Stimulated activated CD4-positive, alpha-beta T cell treated with anti-CD3 and anti-CD28 coated beads, Interleukin-12 subunit alpha, Interleukin-12 subunit beta, amount 100 ng/mL, for 48 hours (primary cell): ENCODE results near the gene GDPGP1.
"Not testable (repeated sequence)": the region's sequence is repeated elsewhere in the genome, so short reads cannot be mapped to it uniquely, and the experiment has no call there.

Experiments used
- DNase-seq, 3 donors: peaks; one replicate each; pipeline ENCODE4 v3.0.0-alpha.2; 2020; ENCODE audit warnings: low read depth in 2 of 3, low spot score in 1 of 3

Gene GDPGP1, protein sequence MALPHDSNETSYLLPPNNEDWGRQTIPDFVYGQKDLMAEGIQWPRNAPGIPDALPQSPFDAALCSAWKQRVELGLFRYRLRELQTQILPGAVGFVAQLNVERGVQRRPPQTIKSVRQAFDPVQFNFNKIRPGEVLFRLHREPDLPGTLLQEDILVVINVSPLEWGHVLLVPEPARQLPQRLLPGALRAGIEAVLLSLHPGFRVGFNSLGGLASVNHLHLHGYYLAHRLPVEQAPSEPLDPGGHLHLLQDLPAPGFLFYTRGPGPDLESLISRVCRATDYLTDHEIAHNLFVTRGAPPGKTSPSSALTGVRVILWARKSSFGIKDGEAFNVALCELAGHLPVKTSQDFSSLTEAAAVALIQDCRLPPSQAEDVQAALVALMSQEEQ

DNA sequence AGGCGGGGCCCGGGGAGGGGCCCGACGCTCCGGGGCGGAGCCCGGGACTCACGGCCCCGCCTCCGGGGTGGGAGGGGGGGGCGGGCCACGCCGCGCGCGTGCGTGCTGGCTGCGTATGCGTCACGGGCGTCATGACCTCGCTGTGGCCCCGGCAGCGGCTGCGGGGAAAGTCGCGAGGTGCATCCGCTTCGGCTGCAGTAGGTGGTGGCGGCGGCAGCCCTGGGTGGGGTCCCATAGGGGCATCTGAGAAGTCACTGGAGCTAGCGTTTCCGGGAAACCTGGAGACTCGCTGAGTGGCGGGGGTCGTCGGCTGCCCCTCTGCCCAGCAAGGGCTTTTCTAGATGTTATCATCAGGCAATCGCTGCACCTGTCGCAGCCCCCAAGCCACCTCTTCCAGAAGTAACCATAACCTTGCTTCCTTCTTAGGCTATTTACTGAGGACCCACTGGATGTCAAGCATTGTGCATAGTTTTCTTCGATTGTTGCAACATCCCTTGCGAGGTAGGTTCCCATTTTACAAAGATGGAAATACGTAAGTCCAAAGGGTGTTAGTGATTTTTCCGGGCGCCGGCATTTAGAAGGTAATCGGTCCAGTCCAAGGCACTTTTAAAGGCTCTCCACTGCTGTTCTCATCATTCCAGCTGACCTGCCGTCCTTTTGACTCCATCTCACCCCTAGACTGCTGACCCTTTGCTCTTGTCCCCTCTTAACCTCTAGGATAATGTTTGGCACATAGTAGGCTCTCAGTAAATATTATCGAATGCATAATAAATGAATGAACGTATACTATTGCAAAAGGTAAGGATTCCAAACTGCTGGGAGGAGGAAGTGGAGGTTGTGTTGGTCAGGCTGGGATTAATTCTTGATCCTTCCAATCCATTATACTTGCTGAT lies at the start of gene GDPGP1:
GDPGP1 (plus strand) TSS at position 114 of the 893 bp plus-strand sequence. CDS start 6,700 bp downstream, outside the sequence.
- no peak for DNase-seq

DNA sequence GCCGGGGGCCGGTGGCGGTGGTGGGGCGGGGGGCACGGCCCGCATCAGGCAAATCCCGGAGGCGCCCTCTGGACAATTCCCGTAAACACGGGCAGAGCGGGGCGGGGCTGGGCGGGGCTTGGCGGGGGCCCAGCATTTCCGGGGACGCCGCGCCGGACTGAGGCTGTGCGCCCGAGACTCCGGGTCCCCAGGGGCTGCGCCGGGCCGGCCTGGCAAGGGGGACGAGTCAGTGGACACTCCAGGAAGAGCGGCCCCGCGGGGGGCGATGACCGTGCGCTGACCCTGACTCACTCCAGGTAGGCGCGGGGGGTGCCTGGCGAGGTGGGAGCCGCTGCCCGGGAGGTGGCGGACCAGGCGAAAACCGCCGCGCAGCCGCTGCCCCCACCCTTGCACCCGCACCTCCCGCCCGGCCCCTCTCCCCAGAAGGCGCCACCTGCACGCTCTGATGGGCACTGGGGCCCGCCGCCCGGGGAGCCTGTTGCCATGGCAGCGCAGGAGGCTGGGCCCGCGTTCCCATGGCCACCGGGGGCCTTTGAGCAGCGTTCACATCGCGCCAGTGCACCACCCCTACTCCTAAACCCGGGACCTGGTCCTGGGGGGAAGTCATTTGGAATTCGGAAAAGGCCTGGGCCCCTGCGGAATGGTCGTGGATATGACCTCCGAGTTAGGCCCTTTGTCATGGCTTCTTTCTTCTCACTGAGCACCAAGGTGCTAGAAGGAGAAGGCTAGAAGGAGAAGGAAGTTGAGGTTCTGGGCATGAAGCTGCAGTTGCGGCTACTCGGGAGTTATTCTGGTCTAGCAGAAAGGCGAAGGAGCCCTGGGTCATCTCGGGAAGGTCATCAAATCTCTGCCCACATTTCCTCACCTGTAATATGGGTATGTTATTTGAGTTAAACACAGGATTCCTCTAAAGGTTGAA lies 49.0 kb upstream of the GDPGP1 start:
- DNase-seq: peak in 2 of 3 donors; percentile 14 to 28

- no peak for DNase-seq
Observed at GRCh38 chr15:90187257-90187868, 46.6 kb upstream of the GDPGP1 start.

DNA sequence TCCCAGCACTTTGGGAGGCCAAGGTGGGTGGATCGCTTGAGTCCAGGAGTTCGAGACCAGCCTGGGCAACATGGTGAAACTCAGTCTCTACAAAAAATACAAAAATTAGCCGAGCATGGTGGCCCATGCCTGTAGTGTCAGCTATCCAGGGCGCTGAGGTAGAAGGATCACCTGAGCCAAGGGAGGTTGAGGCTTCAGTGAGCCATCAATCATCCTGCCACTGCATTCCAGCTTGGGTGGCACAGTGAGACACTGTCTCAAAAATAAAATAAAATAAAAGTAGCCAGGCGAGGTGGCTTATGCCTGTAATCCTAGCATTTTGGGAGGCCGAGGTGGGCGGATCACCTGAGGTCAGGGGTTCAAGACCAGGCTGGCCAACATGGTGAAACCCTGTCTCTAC lies 45.9 kb upstream of the GDPGP1 start:
- not testable (repeated sequence) for DNase-seq

DNA sequence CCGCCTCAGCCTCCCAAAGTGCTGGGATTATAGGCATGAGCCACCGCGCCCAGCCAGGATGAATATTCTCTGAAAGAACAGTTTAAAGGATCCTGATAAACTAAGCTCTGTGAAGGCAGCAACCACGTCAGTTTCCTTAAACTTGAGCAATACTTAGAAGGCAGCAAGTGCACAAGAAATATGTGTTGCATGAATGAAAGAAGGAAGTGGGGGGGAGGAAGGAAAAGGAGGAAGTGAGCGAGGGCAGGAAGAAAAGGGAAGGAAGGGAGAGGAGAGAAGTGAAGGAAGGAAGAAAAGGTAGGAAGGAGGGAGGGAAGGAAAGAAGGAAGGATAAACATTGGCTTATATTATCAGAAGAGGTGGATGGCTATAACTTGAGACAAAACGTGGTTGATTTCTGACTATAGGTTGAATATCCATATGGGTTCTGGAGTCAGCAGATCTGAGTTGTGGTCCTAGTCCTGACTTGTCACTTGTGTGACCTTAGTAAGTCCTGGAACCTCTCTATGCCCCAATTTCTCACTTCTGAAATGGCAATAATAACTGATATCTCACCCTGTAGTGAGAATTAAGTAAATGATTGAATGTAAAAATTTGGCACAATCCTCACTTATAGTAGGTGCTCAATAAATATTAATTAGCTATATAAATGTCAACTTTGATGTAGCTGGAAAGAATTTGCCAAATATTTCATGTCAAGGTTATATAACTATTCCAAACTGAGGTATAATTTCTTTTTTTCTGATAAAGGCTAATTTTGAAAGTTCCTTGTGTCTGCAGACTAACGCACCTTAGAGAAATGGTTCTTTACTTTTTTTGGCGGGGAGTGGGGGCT lies 44.9 kb upstream of the GDPGP1 start:
- no peak for DNase-seq

DNA sequence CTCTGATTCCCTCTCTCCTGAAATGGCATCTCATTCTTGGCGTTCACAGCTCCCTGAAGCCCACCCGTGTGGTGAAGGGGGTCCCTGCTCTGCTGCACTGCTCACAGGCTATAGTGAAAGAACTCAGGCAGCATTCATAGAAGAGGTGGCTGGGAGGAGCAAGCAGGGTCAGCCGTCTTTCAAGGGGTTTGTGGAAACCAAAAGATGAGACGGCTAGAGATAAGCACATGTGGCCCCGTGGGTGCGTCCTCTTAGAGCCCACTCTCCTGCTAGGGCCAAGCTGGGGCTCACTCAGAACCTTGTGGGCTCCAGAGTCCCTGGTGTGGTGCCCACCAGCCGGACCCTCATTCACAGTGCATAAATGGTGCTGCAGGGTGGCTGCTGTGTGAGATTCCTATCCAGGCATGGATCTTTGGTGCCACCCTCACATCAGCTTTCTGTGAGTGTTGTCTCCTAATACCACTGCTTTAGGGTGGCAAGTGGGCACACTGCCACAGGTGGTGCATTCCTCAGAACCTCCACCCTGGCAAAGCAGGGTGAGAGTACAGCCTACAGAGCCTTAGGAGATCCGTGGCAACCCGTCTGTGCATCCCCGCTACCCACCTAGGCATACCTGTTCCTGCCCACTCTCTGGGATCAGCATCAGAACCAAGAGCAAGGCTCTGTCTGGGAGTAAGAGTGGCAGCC lies 44.1 kb upstream of the GDPGP1 start:
- no peak for DNase-seq

GRCh38 chr15:90190606-90191343 lies 43.2 kb upstream of the GDPGP1 start:
- DNase-seq: no peak

GRCh38 chr15:90191344-90191687 lies 42.7 kb upstream of the GDPGP1 start:
- no peak for DNase-seq

DNA sequence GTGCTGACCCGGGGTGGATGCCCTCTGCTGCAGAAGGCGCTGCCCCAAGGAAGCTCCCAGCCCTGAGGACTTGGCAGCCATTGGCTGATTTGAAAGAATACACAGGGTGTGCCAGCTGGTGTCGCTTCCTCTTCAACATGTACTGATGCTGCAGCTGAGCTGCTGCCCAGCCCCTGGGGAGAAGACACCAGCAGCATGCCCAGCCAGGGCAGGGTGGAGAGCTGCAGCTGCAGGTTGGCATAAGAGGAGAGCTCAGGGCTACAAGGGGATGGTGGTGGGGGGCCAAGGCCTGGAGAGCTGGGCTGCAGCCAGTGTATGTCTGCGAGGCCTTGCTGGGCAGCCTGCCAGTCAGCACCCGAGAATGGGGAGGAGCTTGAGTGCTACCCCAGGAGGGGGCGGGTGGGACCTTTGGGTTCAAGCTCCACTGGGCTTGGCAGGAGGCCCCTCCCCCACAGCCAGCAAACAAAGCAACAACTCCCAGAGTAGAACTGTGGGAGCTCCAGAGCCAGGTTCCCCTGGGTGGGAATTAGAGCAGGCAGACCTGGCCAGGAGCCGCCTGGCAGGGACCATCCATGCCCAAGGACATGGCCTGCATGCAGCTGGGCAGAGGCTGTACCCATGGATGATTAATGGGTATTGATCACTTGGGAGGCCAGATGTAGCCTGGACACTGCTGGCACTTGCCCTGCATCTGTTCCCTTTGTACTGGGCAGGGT lies 42.1 kb upstream of the GDPGP1 start:
- no peak for DNase-seq

- no peak for DNase-seq
Observed at GRCh38 chr15:90192961-90193786, 40.8 kb upstream of the GDPGP1 start.

DNA sequence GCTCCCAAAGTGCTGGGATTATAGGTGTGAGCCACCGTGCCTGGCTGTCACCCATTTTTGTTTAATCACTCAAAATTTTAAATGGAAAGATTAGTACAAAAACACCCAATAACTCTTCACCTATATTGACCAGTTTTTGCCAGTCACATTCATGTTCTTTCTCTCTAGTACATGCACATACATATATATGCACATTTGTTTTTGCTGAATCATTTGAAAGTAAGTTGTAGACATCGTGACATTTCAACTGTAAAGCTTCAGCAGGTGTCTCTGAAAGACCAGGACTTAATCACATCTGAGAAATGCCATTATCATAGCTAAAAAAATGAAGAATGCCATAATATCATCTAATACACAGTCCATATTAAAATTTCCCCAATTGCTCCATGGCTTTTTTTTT lies 39.4 kb upstream of the GDPGP1 start:
- DNase-seq: no peak

DNA sequence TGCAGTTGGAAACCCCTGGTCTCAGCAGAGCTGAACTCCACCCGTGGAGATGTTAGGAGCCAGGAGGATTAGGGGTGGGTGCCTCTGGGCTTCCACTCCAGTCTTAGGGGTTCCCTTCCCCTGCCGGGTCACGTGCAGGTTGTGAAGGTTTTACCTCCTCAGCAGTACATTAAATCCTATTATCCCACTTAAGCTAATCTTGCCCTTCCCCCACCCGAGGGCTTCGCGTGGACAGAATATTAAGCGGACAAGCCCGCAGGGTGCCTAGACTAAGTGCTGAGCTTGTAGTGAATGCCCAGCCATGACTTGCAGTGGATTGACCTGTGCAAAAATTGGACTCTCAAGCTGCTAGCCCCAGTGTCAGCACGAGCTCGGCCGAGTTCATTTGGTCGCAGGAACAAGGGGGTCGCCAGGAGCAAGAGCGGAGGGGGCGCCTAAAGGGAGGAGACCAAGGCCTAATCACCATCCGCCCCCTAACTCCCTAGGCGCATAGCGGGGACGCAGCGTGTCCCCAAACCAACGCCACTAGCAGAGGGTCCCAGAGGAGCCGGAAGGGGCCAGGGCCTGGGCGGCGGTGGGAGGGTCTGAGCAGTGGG lies 33.4 kb upstream of the GDPGP1 start:
- no peak for DNase-seq

GRCh38 chr15:90201130-90201943 lies 32.7 kb upstream of the GDPGP1 start, which contains the start of gene SEMA4B:
TSS of gene SEMA4B (plus strand) at chr15:90201330. CDS start at chr15:90201579, 249 bp downstream.
- peak; percentile 26 to 72 (median 44) for DNase-seq

GRCh38 chr15:90201944-90202375 lies 32.0 kb upstream of the GDPGP1 start:
- DNase-seq: no peak

GRCh38 chr15:90202929-90203328 lies 31.1 kb upstream of the GDPGP1 start:
- DNase-seq: no peak

DNA sequence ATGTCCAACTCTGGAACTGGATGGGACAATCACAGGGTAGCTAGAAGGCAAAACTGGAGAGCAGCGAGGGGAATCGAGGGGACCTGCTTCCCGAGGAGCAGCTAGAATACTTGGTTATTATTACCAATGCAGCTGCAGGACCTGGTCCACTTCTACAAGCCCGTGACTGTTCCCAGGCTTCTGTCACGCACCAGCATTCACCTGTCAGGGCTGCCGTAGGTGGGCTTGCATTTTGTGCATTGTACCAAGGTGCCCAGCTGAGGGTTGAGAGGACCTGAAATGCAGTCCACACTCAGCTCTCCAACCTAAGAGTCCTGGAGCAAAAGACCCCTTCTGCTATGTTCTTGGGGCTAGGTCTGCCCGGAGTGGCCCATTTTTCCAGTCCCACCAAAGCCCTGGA lies 30.5 kb upstream of the GDPGP1 start:
- DNase-seq: no peak
